BE2C (cell line): ENCODE measurements around the gene MMP28.
A peak's percentile ranks its signal among the peaks of the same experiment; 100 is the strongest.

Experiments
- DNase-seq: peaks from one replicate; pipeline ENCODE4 v3.0.0-alpha.2; 2020
- H3K27me3 ChIP-seq: fragments of 250-450 bp; sonication (Bioruptor Pico); 2 replicates; pipeline ENCODE4 v1.5.1; 2020; ENCODE audit warnings: mild to moderate bottlenecking
- H3K36me3 ChIP-seq: fragments of 250-450 bp; sonication (Bioruptor Pico); 2 replicates; pipeline ENCODE4 v1.5.1; 2020; ENCODE audit warnings: mild to moderate bottlenecking
- H3K4me1 ChIP-seq: fragments of 250-450 bp; sonication (Bioruptor Pico); 2 replicates; pipeline ENCODE4 v1.5.1; 2020
- H3K4me3 ChIP-seq: 2 replicates; pipeline ENCODE4 v1.5.1; 2011; ENCODE audit warnings: low read depth, low read length
- H3K9me3 ChIP-seq: fragments of 250-450 bp; sonication (Bioruptor Pico); 2 replicates; pipeline ENCODE4 v1.5.1; 2020
- CTCF ChIP-seq: IDR thresholded peaks from 2 replicates; pipeline ENCODE4 v1.5.1; 2012; ENCODE audit warnings: mild to moderate bottlenecking, low read depth, low read length

MMP28 gene

DNA sequence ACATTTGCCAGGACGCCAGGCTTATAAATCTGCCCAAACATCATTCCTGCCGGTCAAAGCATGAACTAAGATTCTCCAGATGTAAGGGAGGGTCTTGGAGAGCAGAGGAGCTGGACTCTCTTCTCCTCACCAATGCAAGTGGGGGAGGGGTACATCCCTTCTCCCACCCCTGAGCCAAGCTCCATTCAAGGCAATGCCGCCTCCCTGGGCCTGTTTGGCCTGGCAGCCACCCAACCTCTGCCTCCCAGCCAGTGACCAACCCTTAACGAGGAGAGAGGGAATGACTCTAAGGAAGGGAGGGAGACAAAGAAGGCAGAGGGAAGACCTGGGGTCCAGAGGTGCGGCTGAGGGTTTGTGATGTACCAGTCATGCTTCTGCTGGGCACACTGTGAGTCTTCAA is 20.9 kb downstream of the MMP28 start:
- peak; percentile 68 for DNase-seq
- H3K27me3 ChIP-seq: no peaks in the 10 kb centered on the region
- peaks cover 26% of the 10 kb centered on the region for H3K4me1 ChIP-seq
- TF ChIP-seq CTCF: no peak
- no peaks in the 10 kb centered on the region for H3K36me3 ChIP-seq
- H3K4me3 ChIP-seq: no peak overlapping the region
- H3K9me3 ChIP-seq: no peaks in the 10 kb centered on the region

GRCh38 chr17:35773679-35774425 is 21.6 kb downstream of the MMP28 start:
- Histone ChIP-seq H3K9me3 (no peaks in the 10 kb centered on the region), H3K4me1 (peaks cover 26% of the 10 kb centered on the region), H3K4me3 (no peak overlapping the region), H3K36me3 (no peaks in the 10 kb centered on the region), H3K27me3 (no peaks in the 10 kb centered on the region)
- TF ChIP-seq CTCF: no peak
- DNase-seq: no peak

- no peaks in the 10 kb centered on the region for H3K9me3 ChIP-seq
- H3K27me3 ChIP-seq: no peaks in the 10 kb centered on the region
- H3K4me1 ChIP-seq: peaks cover 24% of the 10 kb centered on the region
- DNase-seq: no peak
- TF ChIP-seq CTCF: no peak
- H3K4me3 ChIP-seq: no peak overlapping the region
- no peaks in the 10 kb centered on the region for H3K36me3 ChIP-seq
These were observed 22.3 kb downstream of the MMP28 start for GRCh38 chr17:35773129-35773528.

GRCh38 chr17:35769895-35770486 is 25.4 kb downstream of the MMP28 start:
- TF ChIP-seq CTCF: 0 out of 2 replicates have a peak, but pooled peaks have one; percentile 29
- DNase-seq: no peak
- Histone ChIP-seq H3K4me3 (no peak overlapping the region), H3K36me3 (no peaks in the 10 kb centered on the region), H3K27me3 (no peaks in the 10 kb centered on the region), H3K9me3 (no peaks in the 10 kb centered on the region), H3K4me1 (peaks cover 18% of the 10 kb centered on the region)

DNA sequence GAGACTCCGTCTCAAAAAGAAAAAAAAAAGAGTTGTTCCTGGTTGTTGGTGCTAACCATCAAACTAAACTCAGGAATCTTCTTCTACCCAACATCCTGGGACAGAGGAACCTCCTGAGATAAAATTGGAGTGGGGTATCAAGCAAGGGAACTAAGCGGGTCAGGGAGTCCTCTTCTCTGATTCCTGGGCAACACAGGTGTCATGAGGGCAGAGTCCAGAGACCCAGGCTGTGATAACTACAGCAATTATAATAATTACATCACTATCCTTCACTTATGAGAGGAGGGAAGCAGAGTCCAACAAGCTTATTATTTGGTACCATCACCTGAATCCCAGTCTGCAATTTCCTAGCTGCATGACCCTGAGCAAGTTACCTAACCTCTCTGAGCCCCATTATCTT is 26.6 kb downstream of the MMP28 start:
- H3K9me3 ChIP-seq: no peaks in the 10 kb centered on the region
- H3K27me3 ChIP-seq: no peaks in the 10 kb centered on the region
- no peak overlapping the region for H3K4me3 ChIP-seq
- DNase-seq: no peak
- no peak for TF ChIP-seq CTCF
- H3K36me3 ChIP-seq: no peaks in the 10 kb centered on the region
- peaks cover 10% of the 10 kb centered on the region for H3K4me1 ChIP-seq

DNA sequence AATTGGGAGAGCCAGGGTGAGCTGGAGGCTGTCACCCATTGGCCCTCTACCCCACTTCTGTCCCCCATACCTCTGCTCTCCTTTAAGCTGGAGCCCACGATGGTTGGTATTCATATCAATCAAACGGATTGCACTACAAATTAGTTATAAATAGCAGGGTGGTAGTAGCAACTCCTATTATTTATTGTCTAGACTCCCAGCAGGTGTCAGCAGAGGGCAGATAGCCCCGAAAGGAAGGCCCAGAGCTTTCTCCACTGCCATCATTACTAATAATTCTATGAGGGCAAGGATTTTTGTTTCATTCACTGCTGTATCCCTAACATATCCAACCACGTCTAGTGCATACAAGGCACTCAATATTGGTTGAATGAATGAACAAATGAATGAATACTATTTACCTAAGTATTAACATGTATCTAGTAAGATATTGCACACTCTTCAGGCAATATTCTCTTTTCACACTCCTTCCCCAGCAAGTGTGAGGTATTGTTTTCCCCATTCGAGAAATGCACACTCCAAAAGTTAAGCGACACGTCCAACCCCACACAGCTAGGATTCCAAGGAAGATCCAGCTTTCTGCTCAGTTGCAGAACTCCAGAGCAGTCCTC is 28.4 kb downstream of the MMP28 start:
- TF ChIP-seq CTCF: peak; percentile 76
- H3K9me3 ChIP-seq: no peaks in the 10 kb centered on the region
- H3K4me3 ChIP-seq: no peak overlapping the region
- no peaks in the 10 kb centered on the region for H3K36me3 ChIP-seq
- no peaks in the 10 kb centered on the region for H3K27me3 ChIP-seq
- H3K4me1 ChIP-seq: peaks cover 7% of the 10 kb centered on the region
- DNase-seq: peak; percentile 62
